B cell (primary cell): ENCODE data around the gene PSMB3. TPM values are rescaled to one million over a fixed set of nuclear protein-coding genes. Genes with fewer than 3 reads are reported as not detected.

Source experiments
- ATAC-seq: fragments of 200-7000 bp; cut with Tn5 transposase; one replicate; pipeline ENCODE4 v1.10.0; 2021; ENCODE audit warnings: low read depth, mild to moderate bottlenecking, moderate number of reproducible peaks, moderate library complexity
- CTCF ChIA-PET: fragments of 350-600 bp; sonication (Branson Sonifier 250); formaldehyde crosslinking; loops from one replicate; lab custom pipeline; 2021; ENCODE audit warnings: antibody characterized with exemption, inconsistent platforms; lab: Charles Lee
- POLR2A ChIA-PET: fragments of 350-600 bp; sonication (Branson Sonifier 250); formaldehyde crosslinking; loops from one replicate; lab custom pipeline; 2021; ENCODE audit warnings: antibody characterized with exemption; lab: Charles Lee
- DNase-seq: peaks from one replicate; pipeline ENCODE4 v3.0.0; 2013
- H2AFZ ChIP-seq: 2 replicates; pipeline ENCODE4 v1.6.1; 2012; ENCODE audit warnings: mild to moderate bottlenecking, low read depth, low read length; ENCODE audit not compliant: insufficient read depth, poor library complexity, severe bottlenecking
- H3K27ac ChIP-seq, 2 donors: 1 replicate in 1 of 2; 2 replicates in 1 of 2; pipeline ENCODE4 v1.5.1; 2012 to 2013; ENCODE audit warnings: low read length in 2 of 2, mild to moderate bottlenecking in 2 of 2, moderate library complexity in 1 of 2
- H3K27me3 ChIP-seq, 4 experiments: fragments of 200-600 bp in 1 of 4; sonication (generic) in 1 of 4; replicated peaks in 1 of 4; 1 replicate in 2 of 4; 2 replicates in 2 of 4; pipeline versions ENCODE4 v1.6.1 to v1.7.0; 2013 to 2016; ENCODE audit warnings: low read length in 3 of 4, mild to moderate bottlenecking in 2 of 4, mixed read lengths in 1 of 4, moderate library complexity in 1 of 4; ENCODE audit not compliant: insufficient read depth in 4 of 4, control insufficient read depth in 3 of 4; ENCODE audit errors: control extremely low read depth in 1 of 4
- H3K36me3 ChIP-seq, 2 experiments: replicated peaks in 1 of 2; 1 replicate in 1 of 2; 2 replicates in 1 of 2; pipeline versions ENCODE4 v1.6.1 to v1.7.1; 2013; ENCODE audit warnings: low read length in 1 of 2; ENCODE audit not compliant: insufficient read depth in 2 of 2, control insufficient read depth in 1 of 2; ENCODE audit errors: control extremely low read depth in 1 of 2, extremely low read depth in 1 of 2
- H3K4me1 ChIP-seq, 2 donors: fragments of 200-600 bp in 1 of 2; sonication (generic) in 1 of 2; 1 replicate in 1 of 2; 2 replicates in 1 of 2; pipeline versions ENCODE4 v1.5.1 to v1.6.1; 2013 to 2017; ENCODE audit warnings: low read length in 2 of 2; ENCODE audit not compliant: control insufficient read depth in 2 of 2, insufficient read depth in 2 of 2
- H3K4me2 ChIP-seq: replicated peaks from 2 replicates; pipeline ENCODE3; 2012; ENCODE audit warnings: mild to moderate bottlenecking, low read depth, low read length; ENCODE audit not compliant: poor library complexity, severe bottlenecking
- H3K4me3 ChIP-seq, 5 experiments: fragments of 200-600 bp in 1 of 5; sonication (generic) in 1 of 5; 1 replicate in 3 of 5; 2 replicates in 2 of 5; pipeline versions ENCODE4 v1.5.1 to v1.7.0; 2011 to 2016; ENCODE audit warnings: low read length in 4 of 5, mild to moderate bottlenecking in 4 of 5, low read depth in 2 of 5, control low read depth in 1 of 5, moderate library complexity in 1 of 5; ENCODE audit not compliant: insufficient read depth in 1 of 5; ENCODE audit errors: control extremely low read depth in 1 of 5, extremely low read depth in 1 of 5
- H3K79me2 ChIP-seq: fragments of 200-600 bp; sonication (generic); one replicate; pipeline ENCODE4 v1.6.0; 2016; ENCODE audit warnings: low read length; ENCODE audit not compliant: control insufficient read depth, insufficient read depth
- H3K9ac ChIP-seq: fragments of 200-600 bp; sonication (generic); 2 replicates; pipeline ENCODE4 v1.6.1; 2017; ENCODE audit warnings: mild to moderate bottlenecking, low read length, moderate library complexity
- H3K9me3 ChIP-seq, 3 donors: one replicate each; pipeline versions ENCODE4 v1.6.1 to v1.7.1; 2013; ENCODE audit warnings: low read length in 2 of 3; ENCODE audit not compliant: control insufficient read depth in 2 of 3, insufficient read depth in 1 of 3; ENCODE audit errors: control extremely low read depth in 1 of 3
- H4K20me1 ChIP-seq: 2 replicates; pipeline ENCODE4 v1.6.0; 2012; ENCODE audit warnings: mild to moderate bottlenecking, low read length; ENCODE audit not compliant: insufficient read depth, control insufficient read depth, poor library complexity, severe bottlenecking
- H3K27ac Mint-ChIP-seq: one replicate; pipeline ENCODE4 v1.8.0; 2021; ENCODE audit warnings: mixed read lengths
- H3K27me3 Mint-ChIP-seq: one replicate; pipeline ENCODE4 v1.8.0; 2021; ENCODE audit warnings: mixed read lengths
- H3K4me1 Mint-ChIP-seq: one replicate; pipeline ENCODE4 v1.8.0; 2021; ENCODE audit warnings: mixed read lengths
- H3K4me3 Mint-ChIP-seq: one replicate; pipeline ENCODE4 v1.8.0; 2021; ENCODE audit warnings: mixed read lengths
- H3K9me3 Mint-ChIP-seq: one replicate; pipeline ENCODE4 v1.8.0; 2022; ENCODE audit warnings: mixed read lengths; ENCODE audit not compliant: insufficient read depth
- CTCF ChIP-seq: fragments of 200-600 bp; IDR thresholded peaks from one replicate; pipeline ENCODE4 v1.8.0; 2022; ENCODE audit warnings: antibody characterized with exemption, mild to moderate bottlenecking
- EZH2 ChIP-seq: IDR thresholded peaks from 2 replicates; pipeline ENCODE4 v1.6.1; 2012; ENCODE audit warnings: borderline replicate concordance, low read depth, mild to moderate bottlenecking, moderate library complexity, low read length; ENCODE audit not compliant: insufficient read depth, poor library complexity, severe bottlenecking
- WGBS: methylation state at CpG from one replicate; pipeline ENCODE4 v1.1.5; 2013; ENCODE audit warnings: missing lambda C conversion rate; ENCODE audit not compliant: insufficient coverage; 5-methylcytosine and 5-hydroxymethylcytosine counted together
- intact Hi-C: fragments of 100-400 bp; cut with micrococcal nuclease; formaldehyde crosslinking; loops from one replicate; pipeline ENCODE4 v1.10.0; 2022
- polyA plus RNA-seq: library from polyadenylated mRNA; depleted of rRNA; stranded (reverse); fragments of >200 nt; gene quantifications from 2 replicates; pipeline ENCODE4 v1.2.3, GENCODE V29; 2012
- total RNA-seq, 2 donors: library from RNA; stranded (reverse); fragments of 120-200 nt in 1 of 2; gene quantifications; 1 replicate in 1 of 2; 2 replicates in 1 of 2; pipeline versions ENCODE4 v1.2.3 to v1.2.4, GENCODE V29; 2013 to 2022

The PSMB3 gene
- total and polyA plus RNA-seq, 2 donors (not counting 1 experiment from before 2014, with no cell fraction given) = 109 to 184 TPM

- ATAC-seq (no peak), DNase-seq (no peak)
- Histone ChIP-seq H2AFZ (no peak overlapping the region), H4K20me1 (peaks cover 7% of the 10 kb centered on the region), H3K4me3 (no peak overlapping the region), H3K36me3 (no peaks in the 10 kb centered on the region), H3K79me2 (no peaks in the 10 kb centered on the region), H3K27me3 (no peaks in the 10 kb centered on the region), H3K9ac (no peak overlapping the region), H3K27ac (no peak overlapping the region), H3K4me2 (no peak overlapping the region), H3K9me3 (peaks cover 0 to 7% (median 0%) of the 10 kb centered on the region in 3 donors), H3K4me1 (peaks cover 18 to 40% of the 10 kb centered on the region in 2 donors)
- Mint-ChIP-seq H3K27ac (peak overlapping the region; percentile 42), H3K27me3 (no peaks in the 10 kb centered on the region), H3K4me1 (peaks cover 45% of the 10 kb centered on the region), H3K9me3 (no peaks in the 10 kb centered on the region), H3K4me3 (no peak overlapping the region)
- WGBS = 85% methylated on average over 9 of the region's 9 CpGs
- ChIA-PET POLR2A (no interaction called here), CTCF (interaction anchor here (1.6 to 6.4 kb wide), 7 partner anchors 11 to 175 kb away, joined by 4 to 172 read pairs (median 34); partner anchors contain the start of genes EPOP and PSMB3)
- intact Hi-C loops = no loop called here
- TF ChIP-seq CTCF = no peak
- TF ChIP-seq EZH2 = no peak
Measured at GRCh38 chr17:38733282-38733981, 19.1 kb upstream of the PSMB3 start.
